Mesenteric fat pad (tissue), 1 donor: Measurements from ENCODE around the gene ZDHHC19. TPM values are rescaled to one million over a fixed set of nuclear protein-coding genes. Genes with fewer than 3 reads are reported as not detected.
"Not testable (repeated sequence)": the region's sequence is repeated elsewhere in the genome, so short reads cannot be mapped to it uniquely, and the experiment has no call there.

Experiments
- DNase-seq: peaks from one replicate; pipeline ENCODE4 v3.0.0-alpha.2; 2020; ENCODE audit warnings: low spot score
- total RNA-seq: library from RNA; stranded (reverse); fragmentation: NEBNext Ultra II Directional; extraction: Animal tissue kit (Norgen Biotek cat#: 25700); gene quantifications from one replicate; pipeline ENCODE4 v1.2.1, GENCODE V29; 2021
- donor health status: DM: yes; HTN: yes; CAD: no.

Gene ZDHHC19
- total RNA-seq, 1 donor from 2014 or later = 2.8 TPM

DNA sequence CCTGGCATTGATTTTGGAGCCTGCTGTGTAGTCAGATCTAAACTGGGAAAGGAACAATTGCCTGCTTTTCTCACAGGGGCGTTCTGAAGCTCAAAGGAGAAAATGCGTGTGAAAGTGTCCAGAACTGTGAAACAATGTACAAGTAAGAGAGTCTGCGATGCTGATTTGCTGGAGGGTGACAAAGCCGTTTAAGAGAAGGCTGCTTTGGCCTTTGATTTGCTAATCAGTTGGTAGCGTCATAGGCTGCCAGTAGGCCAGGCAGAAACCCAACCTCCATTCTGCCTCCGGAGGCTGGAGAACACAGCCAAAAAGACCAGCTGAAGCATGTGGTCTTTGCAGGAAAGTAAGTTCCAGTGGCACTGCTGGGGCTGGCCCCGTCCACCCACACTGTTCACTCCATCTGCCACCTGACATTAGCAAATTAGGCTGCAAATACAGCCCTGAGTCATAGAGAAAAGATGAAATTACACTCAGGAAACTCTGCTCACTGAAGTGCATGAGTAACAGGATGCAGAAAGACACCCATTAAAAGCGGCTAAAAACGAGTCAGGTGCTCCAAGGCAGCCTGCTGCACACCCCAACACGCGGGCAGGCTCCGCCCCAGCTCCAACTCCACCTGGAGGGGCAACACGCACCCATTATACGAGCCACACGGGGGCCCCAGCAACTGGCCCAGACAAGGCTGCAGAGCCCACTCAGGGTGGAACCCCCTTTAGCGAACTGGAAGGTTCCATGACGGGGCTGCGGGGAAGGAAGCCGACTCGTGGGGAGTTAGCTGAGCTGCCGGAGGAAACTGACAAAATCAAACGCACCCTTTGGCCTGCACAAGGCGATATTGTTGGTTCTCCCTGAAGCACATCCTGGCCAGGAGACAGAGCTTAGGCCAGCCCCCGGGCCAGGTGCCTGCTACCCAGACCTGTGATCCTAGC lies 31.6 kb downstream of the ZDHHC19 start:
- no peak for DNase-seq

DNA sequence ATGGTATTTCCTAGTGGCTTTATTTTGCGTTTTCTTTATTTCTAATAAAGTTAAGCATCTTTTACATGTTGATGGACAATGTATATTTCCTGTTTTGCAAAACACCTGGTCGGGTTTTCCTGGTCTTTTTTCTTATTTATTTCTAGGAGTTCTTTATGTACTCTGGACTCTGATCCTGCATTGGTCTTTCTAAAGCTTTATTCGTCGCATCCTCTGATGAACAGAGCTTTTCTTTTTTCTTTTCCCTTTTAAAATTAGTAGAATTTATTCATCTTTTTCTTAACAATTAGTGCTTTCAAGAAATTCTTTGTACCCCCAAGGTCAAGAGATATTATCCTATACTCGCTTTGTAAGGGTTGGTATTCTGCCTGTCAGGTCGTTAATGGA lies 32.2 kb downstream of the ZDHHC19 start:
- no peak for DNase-seq

DNA sequence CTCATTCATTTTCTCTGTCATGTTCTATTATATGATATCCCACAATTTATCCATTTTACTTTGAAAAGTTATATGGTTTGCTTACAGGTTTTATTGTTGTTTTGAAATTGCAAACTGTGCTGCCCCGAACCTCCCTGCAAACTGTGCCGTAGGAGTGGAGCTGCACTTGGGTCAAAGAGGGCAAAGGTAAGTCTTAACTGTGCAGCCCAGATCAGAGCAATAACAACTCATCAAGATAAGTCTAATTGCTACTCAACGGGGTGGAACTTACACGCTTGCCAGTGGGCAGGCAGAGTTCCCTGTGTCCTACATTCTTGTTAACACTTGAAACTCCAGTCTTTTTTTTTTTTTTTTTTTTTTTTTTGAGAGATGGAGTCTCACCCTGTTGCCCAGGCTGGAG lies 33.2 kb downstream of the ZDHHC19 start:
- no peak for DNase-seq

DNA sequence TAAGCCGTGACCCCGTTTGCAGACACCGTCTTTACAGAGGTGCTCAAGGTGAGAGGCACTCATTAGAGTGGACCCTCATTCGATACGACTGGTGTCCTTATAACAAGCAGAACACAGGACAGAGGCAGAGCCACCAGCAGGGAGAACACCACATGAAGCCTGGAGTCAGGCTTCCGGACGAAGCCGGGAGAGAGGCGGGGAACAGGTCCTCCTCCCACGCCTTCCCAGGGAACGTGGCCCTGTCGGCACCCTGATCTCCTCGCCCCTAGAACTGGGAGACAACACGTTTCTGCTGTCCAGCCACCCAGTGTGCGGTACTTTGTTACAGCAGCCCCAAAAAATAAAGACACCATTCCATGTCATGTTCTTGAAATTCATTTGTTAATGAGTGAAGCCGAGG lies 33.6 kb downstream of the ZDHHC19 start:
- DNase-seq = no peak

DNA sequence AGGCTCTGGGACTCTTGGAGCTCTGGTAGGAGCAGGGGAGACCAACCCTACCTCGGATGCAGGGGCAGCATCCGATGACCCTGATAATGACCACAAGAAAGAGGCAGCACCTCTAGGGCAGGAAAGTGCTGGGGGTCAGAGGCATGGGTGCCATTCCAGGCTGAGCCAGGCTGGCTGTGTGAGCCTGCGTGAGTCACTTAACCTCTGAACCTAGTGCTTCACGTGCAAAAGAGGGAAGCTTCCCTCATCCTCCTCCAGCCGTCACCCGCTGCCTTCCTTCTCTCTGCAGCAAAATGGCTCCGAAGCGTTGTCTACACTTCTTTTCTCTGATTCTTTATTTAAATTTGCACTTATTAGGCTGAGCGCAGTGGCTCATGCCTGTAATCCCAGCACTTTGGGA lies 35.5 kb downstream of the ZDHHC19 start:
- no peak for DNase-seq

DNA sequence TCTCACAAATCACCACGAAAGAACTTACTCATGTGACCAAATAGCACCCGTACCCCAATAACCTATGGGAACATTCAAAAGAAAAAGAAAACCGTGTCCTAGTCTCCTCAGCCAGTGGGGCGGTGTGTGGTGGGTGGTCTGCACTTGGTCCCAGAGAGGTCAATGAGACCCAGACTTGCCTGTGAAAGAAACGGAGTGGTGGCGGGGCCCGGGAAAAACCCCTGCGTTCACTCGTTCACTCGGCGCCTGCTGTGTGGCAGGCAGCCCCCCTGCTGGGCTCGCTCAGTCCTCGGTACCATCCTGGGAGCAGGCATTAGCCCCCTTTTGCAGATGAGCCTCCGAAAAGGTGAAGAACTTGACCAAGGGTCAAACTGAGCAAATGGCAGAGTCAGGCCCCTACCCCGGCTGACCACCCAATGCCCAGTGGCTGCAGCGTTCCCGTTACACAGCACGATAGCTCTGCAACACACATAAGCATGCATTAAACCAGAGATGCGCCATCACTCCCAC lies 36.0 kb downstream of the ZDHHC19 start:
- no peak for DNase-seq

DNA sequence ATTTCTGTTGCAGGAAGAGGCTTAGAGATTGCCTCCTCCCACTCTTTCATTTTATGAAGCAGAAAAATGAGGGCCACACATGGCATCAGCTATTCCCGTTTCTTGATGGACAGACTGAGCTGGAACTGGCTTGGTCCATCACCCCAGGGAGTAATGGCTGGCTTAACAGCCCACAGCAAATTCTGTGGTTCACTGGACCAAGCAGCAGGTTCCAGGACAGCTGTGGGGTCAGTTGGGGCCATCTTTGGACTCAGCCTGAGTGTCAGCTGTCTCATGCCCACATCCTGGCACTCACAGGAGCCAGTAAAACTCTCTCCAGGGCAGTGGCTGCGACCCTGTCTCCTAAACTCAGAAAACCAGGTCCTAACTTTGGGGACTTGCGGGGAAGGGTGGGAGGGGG lies 36.5 kb downstream of the ZDHHC19 start:
- DNase-seq = no peak

DNA sequence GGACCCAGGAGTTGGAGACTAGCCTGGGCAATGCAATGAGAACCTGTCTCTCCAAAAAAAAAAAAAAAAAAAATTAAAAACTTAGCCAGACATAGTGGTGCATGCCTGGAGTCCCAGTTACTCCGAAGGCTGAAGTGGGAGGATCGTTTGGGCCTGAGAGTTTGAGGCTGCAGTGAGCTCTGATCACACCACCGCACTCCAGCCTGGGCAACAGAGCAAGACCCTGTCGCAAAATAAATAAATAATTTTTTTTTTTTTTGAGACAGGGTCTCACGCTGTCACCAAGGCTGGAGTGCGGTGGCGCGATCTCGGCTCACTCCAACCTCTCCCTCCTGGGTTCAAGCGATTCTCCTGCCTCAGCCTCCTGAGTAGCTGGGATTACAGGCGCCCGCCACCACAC lies 40.9 kb downstream of the ZDHHC19 start:
- DNase-seq = not testable (repeated sequence)

DNA sequence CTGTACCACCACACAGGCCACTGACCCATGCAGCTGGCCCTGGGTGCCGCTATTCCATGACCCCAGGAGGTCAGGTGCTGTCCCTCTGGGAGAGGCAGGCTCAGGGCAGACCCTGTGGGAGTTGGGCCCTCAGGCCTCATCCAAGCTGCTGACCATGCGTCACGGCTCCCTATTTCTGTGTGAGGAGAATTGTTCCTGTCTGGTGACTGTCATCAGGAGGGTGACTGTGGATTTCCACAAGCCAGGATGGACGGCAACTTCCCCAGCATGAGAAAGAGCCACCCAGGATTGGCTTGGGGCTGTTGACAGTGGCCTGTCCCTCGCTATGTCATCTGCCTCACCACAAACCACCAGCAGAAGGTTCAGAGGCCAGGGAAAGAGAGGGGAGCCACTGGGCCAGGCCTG lies 41.4 kb downstream of the ZDHHC19 start:
- DNase-seq = no peak

DNA sequence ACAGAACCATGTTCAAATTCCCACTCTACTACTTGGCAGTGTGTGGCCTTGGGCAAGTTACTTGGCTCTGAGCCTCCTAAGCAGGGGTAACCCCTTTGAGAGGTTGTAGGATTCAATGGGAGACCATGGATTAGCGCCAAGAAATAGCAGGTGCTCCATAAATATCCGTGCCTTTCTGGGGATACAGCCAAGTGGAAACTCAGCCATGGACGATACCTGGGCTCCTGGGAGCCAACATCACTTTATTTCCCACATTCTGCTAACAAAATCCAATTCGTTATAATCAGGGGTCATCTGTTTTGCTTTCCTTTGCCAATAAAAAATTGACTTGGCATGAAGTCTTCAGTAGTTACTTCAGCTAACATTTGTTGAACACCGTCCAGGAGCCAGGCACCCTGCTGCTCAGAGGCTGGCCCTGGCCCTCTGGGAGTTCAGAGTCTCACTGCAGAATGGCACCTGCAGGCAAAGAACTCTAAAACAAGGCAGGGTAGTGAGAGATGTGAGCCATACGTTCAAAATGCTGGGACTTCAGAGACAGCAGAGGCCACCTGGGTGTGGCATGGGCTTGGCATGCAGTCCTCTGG lies 42.3 kb downstream of the ZDHHC19 start:
- DNase-seq = no peak

DNA sequence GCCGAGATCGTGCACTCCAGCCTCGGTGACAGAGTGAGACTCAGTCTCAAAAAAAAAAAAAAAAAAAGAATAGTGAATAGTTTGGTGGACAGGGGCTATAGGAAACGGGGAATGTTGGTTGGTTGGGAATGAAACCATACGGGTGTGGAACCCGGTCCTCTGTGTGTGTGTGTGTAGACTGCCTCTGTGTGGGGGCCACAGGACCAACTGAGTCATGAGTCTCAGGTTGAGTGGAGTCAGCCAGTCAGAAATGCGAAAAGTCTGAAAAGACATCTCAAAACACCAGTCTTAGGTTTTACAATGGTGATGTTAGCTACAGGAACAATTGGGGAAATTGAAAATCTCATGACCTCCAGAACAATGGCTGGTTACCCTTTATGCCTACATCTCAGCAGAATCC lies 44.5 kb downstream of the ZDHHC19 start:
- DNase-seq = no peak

DNA sequence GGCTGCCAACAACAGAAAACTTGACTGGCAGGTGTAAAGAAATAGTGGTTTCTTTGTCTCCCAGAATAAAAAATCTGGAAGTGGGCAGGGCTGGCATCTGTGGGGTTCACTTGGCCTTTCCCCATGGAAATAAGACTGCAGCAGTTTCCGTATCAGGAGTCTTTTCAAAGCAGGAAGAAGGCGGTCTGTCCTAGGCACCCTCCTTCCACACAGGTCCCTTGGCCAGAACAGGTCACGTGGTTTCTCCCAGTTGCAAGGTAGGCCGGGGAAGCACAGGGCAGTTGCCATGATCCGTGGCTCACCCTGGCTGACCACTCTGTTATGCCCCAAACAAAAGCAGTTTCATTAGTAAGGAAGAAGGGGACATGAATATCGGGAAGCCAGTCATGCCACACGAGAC lies 45.4 kb downstream of the ZDHHC19 start:
- no peak for DNase-seq

DNA sequence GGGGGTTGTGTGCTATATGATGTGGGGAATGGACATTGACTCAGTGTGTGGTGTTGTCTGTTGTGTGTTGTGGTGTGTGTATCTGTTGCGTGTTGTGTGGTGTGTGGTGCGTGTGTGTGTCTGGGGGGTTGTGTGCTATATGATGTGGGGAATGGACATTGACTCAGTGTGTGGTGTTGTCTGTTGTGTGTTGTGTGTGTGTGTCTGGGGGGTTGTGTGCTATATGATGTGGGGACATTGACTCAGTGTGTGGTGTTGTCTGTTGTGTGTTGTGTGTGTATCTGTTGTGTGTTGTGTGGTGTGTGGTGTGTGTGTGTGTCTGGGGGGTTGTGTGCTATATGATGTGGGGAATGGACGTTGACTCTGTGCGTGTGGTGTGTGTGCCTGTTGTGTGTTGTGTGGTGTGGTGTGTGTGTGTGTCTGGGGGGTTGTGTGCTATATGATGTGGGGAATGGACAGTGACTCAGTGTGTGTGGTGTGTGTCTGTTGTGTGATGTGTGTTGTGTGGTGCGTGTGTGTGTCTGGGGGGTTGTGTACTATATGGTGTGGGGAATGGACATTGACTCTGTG lies 46.1 kb downstream of the ZDHHC19 start:
- not testable (repeated sequence) for DNase-seq

DNA sequence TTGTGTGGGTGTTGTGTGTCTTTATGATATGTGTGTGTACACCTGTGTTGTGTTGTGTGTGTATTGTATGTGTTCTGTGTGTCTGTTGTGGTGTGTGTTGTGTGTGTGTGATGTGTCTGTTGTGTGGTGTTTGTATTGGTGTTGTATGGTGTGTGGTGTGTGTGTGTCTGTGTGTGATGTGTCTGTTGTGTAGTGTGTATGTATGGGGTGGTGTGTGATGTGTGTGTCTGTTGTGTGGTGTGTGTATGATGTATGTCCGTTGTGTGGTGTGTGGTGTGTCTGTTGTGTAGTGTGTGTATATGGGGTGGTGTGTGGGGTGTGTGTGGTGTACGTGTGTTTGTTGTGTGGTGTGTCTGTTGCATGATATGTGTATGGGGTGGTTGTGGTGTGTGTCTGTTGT lies 46.6 kb downstream of the ZDHHC19 start:
- no peak for DNase-seq

DNA sequence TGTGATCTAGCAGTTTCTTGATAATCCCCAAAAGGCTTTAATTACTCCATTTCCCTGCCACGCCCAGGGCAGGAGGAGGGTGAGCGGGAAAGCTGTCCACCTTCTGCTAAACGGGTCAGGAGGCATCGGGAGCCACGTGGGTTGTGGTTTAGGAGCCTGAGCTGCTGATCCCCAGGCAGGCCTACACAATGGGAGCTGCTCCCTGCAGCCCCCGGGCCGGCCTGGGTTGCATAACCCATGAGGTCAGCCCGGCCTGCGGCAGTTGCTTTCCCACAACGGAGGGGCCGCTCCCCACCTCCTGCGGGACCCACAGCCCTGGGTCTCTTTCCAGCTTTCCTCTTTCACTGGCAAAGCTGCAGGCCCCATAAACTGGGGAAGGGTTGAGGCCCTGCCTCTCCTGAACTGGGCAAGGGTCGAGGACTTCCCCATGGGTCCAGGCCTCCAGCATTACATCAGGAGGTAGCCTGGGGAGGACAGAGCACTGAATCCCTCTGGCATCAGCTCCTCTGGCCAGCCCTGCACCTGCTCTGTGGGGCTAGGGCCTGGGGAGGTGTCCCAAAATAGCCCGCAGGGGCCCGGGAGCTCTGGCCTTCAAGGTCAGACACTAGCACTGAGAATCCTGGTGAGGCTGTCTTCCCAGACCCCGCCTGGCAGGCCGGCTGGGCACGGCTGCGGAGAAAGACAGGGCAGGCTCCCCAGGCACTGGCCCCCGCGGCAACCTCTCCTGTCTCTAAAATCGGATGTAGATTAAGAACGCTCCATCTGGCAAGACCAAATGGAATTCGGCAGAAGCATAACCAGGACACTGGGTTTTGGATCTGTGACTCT lies 47.3 kb downstream of the ZDHHC19 start:
- DNase-seq = no peak

DNA sequence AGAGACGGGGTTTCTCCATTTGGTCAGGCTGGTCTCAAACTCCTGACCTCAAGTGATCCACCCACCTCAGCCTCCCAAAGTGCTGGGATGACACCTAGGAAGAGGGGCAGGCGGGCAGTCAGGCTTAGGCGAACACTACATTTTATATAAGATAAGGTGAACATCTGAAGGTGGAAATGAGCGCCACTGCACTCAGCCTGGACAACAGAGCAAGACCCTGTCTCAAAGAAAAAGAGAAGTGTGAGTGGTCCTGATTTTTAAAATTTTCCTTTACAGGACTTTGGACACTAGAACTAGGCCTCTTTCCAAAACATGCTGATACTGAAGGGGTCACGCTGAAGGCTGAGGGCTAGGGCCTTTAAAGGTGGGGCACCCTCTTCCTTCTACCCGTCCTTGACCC lies 48.0 kb downstream of the ZDHHC19 start:
- no peak for DNase-seq

DNA sequence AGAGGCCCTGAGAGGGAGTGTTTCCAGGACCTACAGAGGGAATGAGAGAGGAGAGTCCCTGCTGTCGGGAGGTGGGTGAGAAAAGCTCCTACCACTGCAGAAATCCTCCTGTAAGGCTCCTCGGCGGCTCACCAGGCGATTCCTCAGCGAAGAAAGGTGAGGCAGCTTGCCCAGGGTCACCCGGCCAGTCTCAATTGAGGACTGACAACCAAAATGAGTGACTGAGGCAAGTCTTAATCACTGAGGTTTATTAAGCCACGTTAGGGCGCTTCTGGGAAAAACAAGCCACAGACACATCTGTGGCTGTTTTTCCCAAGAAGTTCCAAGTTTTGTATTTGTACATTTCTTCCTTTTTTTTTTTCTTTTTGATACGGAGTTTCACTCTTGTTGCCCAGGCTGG lies 48.5 kb downstream of the ZDHHC19 start:
- no peak for DNase-seq

DNA sequence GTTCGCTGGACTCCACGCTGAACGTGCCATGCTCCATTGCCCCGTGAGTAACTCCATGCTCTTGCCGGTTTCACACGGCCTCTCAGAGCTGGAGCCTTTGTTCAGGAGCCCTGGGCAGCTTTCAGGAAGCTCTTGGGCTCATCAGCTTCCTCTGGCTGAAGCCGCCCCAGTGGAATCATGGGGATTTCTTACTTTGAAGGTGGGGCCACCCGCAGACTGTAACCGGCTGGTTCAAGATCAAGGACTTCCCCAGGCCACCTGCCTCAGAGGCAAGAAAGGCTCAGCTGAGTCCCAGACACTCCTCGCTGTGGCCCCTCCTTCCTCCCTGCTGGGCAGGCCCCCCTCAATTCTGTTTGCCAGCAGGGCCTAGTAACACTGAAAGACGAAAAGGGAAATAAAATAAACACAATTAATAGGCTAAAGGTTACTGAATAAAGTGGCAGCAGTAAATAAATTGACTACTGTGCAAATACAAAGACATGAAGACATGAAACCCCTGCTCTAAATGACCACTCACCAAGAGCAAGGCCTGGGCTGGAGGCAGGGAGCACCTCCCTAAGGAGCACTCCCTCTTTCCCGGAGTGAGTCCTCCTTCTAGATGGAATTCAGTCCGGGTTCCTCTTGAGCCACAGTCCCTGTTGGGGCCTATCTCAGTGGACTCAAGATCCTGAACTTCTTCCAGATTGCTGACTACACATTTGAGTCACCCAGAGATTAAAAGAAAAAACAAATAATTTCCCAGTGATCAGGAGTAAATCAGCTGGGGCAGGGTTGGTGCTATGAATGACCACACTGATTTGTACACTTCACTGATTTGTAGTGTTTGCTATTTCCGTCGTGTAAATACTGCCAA lies 51.0 kb downstream of the ZDHHC19 start:
- DNase-seq = no peak

DNA sequence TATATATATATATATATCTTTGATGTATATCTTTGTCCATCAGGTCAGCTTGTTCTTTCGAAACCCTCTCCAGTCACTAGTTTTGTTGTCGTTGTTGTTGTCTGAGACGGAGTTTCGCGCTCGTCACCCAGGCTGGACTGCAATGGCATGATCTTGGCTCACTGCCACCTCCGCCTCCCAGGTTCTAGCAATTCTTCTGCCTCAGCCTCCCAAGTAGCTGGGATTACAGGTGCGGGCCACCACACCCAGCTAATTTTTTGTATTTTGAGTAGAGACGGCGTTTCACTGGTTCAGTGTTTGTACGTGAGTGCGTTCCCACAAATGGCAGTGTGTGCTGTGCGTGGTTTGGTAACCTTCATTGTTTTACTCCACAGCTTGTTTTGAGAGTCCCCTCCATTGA lies 51.7 kb downstream of the ZDHHC19 start:
- DNase-seq = no peak

DNA sequence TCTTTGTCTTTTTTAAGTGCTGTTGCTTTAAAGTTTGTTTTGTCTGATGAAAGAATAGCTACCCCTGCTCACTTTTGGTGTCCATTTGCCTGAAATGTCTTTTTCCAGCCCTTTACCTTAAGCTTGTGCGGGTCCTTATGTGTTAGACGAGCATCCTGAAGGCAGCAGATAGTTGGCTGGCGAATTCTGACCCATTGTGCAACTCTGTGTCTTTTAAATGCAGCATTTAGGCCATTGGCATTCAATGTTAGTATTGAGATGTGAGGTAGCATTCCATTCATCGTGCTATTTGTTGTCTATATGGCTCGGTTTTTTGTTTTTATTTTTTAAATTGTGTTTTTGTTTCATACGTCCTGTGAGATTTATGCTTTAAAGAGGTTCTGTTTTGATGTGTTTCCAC lies 55.0 kb downstream of the ZDHHC19 start:
- no peak for DNase-seq

DNA sequence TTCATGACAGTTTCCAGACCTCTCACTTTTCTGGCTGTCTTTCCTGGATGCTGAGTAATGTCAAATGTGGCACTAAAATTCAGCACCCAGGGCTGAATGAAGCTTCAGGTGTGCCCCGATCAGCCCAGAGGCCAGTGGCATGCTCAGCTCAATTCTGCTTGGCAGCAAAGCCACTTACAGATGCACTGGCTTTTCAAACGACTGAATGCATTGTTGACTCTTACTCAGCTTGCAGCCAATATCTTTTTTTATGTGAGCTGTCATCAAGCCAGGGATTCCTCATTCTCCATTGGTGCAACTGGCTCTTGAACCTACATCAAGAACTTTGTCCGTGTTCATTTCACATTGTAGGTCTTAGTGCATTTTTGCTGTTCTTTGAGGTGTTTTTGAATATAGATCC lies 60.7 kb downstream of the ZDHHC19 start:
- DNase-seq = no peak
